Right lobe of liver (tissue), 6 donors: ENCODE measurements around the gene THEMIS. TPM values are rescaled to one million over a fixed set of nuclear protein-coding genes. Genes with fewer than 3 reads are reported as not detected.
"Not testable (repeated sequence)": the region's sequence is repeated elsewhere in the genome, so short reads cannot be mapped to it uniquely, and the experiment has no call there.

Source experiments
- ATAC-seq, 4 donors: fragments of 200-7000 bp; cut with Tn5 transposase; one replicate each; pipeline ENCODE4 v1.9.1; 2020; ENCODE audit warnings: mild to moderate bottlenecking in 4 of 4, moderate library complexity in 4 of 4
- DNase-seq, 3 donors: peaks; one replicate each; pipeline ENCODE4 v3.0.0-alpha.2; 2020
- H3K27ac ChIP-seq, 3 donors: fragments of 200-600 bp; one replicate each; pipeline ENCODE4 v1.8.0; 2022
- H3K27me3 ChIP-seq, 2 donors: fragments of 200-600 bp; one replicate each; pipeline ENCODE4 v1.8.0; 2022
- H3K36me3 ChIP-seq, 4 donors: fragments of 200-600 bp; sonication (generic) in 1 of 4; one replicate each; pipeline versions ENCODE4 v1.5.1 to v1.8.0; 2017 to 2022; ENCODE audit warnings: control low read depth in 1 of 4
- H3K4me1 ChIP-seq, 4 donors: fragments of 200-600 bp; sonication (generic) in 1 of 4; one replicate each; pipeline versions ENCODE4 v1.5.1 to v1.8.0; 2017 to 2022; ENCODE audit warnings: control low read depth in 1 of 4
- H3K4me3 ChIP-seq, 3 donors: fragments of 200-600 bp; one replicate each; pipeline ENCODE4 v1.8.0; 2022
- H3K9me3 ChIP-seq, 4 donors: fragments of 200-600 bp; sonication (generic) in 1 of 4; one replicate each; pipeline versions ENCODE4 v1.5.1 to v1.8.0; 2017 to 2022; ENCODE audit warnings: control low read depth in 1 of 4
- POLR2A ChIP-seq: fragments of 450-650 bp; IDR thresholded peaks from one replicate; pipeline ENCODE4 v1.6.1; 2017; ENCODE audit warnings: antibody characterized with exemption, mild to moderate bottlenecking
- WGBS: methylation state at CpG from one replicate; pipeline ENCODE4 v1.1.6; 2018; ENCODE audit warnings: low coverage, low lambda C conversion rate; ENCODE audit not compliant: insufficient coverage; ENCODE audit errors: missing lambda C conversion rate; 5-methylcytosine and 5-hydroxymethylcytosine counted together
- intact Hi-C, 2 donors: fragments of 100-400 bp; cut with DNase I; formaldehyde crosslinking; loops; one replicate each; pipeline versions ENCODE4 v1.11.2 to v1.14.1; 2022
- total RNA-seq, 6 experiments: library from RNA; depleted of rRNA in 2 of 6; stranded (reverse); fragments of >200 nt in 2 of 6; fragmentation: NEBNext Ultra II Directional in 3 of 6; extraction: Animal tissue kit (Norgen Biotek cat#: 25700) in 3 of 6; gene quantifications; one replicate each; pipeline versions ENCODE4 v1.1.0 to v1.2.4, GENCODE V29; 2016 to 2023
- TF ChIP-seq, protein P1 (sequence below), 4 donors: fragments of 200-600 bp in 3 of 4; fragments of 450-650 bp in 1 of 4; IDR thresholded peaks; one replicate each; pipeline versions ENCODE4 v1.5.1 to v1.8.0; 2016 to 2022; ENCODE audit warnings: antibody characterized with exemption in 4 of 4, mild to moderate bottlenecking in 2 of 4
- donor health status: DM: no; HTN: yes; CAD: no.
- donor health status: DM: no; HTN: no; CAD: no.
- donor health status: DM: no; HTN: no; CAD: no.
- donor health status: DM: no; HTN: yes; CAD: no.
- donor health status: DM: no; HTN: yes; CAD: no.

The THEMIS gene
- total RNA-seq, 6 experiments from 2014 or later, result 0.09 to 0.61 (median 0.17) TPM; not detected in 1

DNA sequence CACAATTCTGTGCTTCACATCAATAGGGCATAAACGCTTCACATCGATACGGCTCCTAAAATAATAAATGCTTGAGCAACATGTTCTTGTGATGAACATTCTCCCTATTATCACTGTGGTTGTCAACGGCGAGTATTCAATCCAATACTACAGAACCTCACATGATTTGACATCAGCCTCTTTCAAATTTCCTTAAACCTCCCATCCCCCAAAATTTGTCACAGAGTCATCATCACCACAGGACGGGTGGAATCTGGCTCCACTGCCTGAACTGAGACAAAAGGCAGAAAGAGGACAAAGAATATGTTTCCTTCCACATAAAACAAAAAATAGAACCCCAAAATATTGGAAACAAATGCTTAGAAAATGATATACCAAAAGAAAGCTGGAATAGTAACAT is 7.3 kb downstream of the THEMIS start:
- 75% methylated on average over 6 of the region's 6 CpGs for WGBS
- no peak for TF ChIP-seq POLR2A
- TF ChIP-seq, protein P1, sequence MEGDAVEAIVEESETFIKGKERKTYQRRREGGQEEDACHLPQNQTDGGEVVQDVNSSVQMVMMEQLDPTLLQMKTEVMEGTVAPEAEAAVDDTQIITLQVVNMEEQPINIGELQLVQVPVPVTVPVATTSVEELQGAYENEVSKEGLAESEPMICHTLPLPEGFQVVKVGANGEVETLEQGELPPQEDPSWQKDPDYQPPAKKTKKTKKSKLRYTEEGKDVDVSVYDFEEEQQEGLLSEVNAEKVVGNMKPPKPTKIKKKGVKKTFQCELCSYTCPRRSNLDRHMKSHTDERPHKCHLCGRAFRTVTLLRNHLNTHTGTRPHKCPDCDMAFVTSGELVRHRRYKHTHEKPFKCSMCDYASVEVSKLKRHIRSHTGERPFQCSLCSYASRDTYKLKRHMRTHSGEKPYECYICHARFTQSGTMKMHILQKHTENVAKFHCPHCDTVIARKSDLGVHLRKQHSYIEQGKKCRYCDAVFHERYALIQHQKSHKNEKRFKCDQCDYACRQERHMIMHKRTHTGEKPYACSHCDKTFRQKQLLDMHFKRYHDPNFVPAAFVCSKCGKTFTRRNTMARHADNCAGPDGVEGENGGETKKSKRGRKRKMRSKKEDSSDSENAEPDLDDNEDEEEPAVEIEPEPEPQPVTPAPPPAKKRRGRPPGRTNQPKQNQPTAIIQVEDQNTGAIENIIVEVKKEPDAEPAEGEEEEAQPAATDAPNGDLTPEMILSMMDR (IDR thresholded peaks at IDR 0.05), result no peak
- no peaks in the 10 kb centered on the region for H3K36me3 ChIP-seq
- no peaks in the 10 kb centered on the region for H3K4me1 ChIP-seq
- H3K9me3 ChIP-seq, result no peaks in the 10 kb centered on the region
- DNase-seq (no peak), ATAC-seq (no peak)
- no peak overlapping the region for H3K27ac ChIP-seq
- intact Hi-C loops, result no loop called here
- H3K4me3 ChIP-seq, result no peak overlapping the region
- H3K27me3 ChIP-seq, result no peaks in the 10 kb centered on the region

DNA sequence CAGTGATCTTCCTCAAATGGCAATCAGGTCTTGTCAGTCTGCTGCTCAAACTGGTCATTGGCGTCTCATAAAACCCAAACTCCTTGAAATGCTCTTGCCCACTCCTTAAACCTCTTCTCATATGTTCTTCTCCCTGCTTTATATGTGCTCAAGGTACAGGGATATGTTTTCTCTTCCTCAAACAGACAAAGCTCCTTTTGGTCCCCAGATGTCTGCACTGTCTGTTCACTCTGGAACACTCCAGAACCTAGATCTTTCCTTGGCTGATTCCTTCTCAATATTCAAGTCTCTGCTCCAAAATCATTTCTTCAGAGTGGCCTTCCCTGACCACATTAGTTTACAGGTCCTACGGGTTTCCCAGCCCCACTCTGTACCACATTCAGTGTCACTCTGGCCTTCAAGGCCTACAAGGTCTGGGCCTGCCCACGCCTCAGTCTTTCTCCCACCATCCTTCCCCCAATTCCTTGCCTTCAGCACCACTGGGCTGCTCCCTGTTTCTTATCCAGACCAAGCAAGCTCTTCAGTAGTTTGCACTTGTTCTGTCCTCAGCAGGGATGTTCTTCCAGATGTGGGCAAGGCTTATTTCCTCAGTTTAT is 9.0 kb downstream of the THEMIS start:
- no peak overlapping the region for H3K4me3 ChIP-seq
- H3K9me3 ChIP-seq, result no peaks in the 10 kb centered on the region
- H3K36me3 ChIP-seq, result no peaks in the 10 kb centered on the region
- TF ChIP-seq POLR2A, result no peak
- TF ChIP-seq, protein P1 (IDR thresholded peaks at IDR 0.05), result no peak
- DNase-seq, result no peak
- no peak for ATAC-seq
- no peaks in the 10 kb centered on the region for H3K27me3 ChIP-seq
- no peak overlapping the region for H3K27ac ChIP-seq
- WGBS, result 94% methylated on average over 3 of the region's 3 CpGs
- H3K4me1 ChIP-seq, result no peaks in the 10 kb centered on the region
- intact Hi-C loops, result no loop called here

DNA sequence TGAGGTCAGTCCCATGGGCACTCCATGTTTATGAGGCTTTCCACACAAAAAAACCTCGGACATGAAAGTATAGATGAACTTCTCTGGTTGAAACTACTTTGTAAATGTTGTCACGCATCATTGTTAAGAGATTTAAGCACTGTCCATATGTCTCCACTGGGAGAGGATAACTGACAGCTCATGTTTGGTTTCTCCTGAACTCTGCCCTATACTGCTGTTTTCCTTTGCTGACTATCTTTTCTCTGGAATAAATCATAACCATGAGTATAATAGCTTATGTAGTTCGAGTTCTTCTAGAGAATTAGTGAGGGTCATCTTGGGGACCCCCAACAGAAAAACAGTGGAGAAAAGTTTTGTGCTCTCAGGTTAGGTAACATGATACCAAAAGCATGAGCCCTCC is 14.3 kb downstream of the THEMIS start:
- H3K36me3 ChIP-seq, result no peaks in the 10 kb centered on the region
- H3K27me3 ChIP-seq, result no peaks in the 10 kb centered on the region
- DNase-seq, result no peak
- H3K4me3 ChIP-seq, result no peak overlapping the region
- 70% methylated on average over 3 of the region's 3 CpGs for WGBS
- no peaks in the 10 kb centered on the region for H3K4me1 ChIP-seq
- H3K27ac ChIP-seq, result no peak overlapping the region
- intact Hi-C loops, result no loop called here
- ATAC-seq, result no peak
- TF ChIP-seq, protein P1 (IDR thresholded peaks at IDR 0.05), result no peak
- no peak for TF ChIP-seq POLR2A
- H3K9me3 ChIP-seq, result no peaks in the 10 kb centered on the region

DNA sequence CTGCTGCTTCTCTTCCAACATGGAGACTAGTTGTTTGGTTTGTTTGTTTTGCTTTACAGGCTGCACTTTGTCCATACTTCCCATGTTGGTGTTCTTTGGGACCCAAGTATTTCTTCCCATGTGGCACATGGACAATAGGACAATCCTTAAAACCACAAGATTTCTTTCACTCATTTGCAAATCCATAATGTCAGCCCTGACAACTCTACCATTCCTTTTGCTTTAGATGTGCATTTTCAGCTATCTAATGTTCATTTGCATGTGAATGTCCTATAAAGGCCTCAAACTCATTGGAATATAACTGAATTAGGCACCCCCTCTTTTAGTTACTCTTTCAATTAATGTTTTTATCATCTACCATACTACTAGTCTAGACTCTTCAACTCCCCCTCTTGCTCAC is 16.7 kb downstream of the THEMIS start:
- intact Hi-C loops, result no loop called here
- Histone ChIP-seq H3K27me3 (no peaks in the 10 kb centered on the region), H3K9me3 (no peaks in the 10 kb centered on the region), H3K27ac (no peak overlapping the region), H3K4me3 (no peak overlapping the region), H3K4me1 (no peaks in the 10 kb centered on the region), H3K36me3 (no peaks in the 10 kb centered on the region)
- no peak for DNase-seq
- TF ChIP-seq, protein P1 (IDR thresholded peaks at IDR 0.05), result no peak
- TF ChIP-seq POLR2A, result no peak
- ATAC-seq, result no peak

DNA sequence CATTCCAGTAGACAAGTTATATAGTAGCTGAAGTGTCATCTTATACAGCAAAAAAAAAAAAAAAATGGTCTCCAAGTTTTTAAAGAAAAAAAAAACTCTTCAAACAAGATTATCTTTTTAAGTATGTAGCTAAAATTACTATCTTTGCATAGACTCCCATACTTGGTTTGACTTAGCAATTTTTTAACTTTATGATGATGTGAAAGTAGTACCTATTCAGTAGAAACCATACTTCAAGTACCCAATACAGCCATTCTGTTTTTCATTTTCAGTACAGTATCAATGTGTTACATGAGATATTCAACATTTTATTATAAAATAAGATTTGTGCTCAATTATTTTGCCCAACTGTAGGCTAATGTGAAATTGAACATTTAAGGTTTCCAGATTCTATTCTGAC is 18.9 kb downstream of the THEMIS start:
- H3K9me3 ChIP-seq, H3K36me3 ChIP-seq, ATAC-seq, H3K27ac ChIP-seq, H3K4me1 ChIP-seq, H3K27me3 ChIP-seq, H3K4me3 ChIP-seq, DNase-seq, intact Hi-C loops: not testable (repeated sequence)
